Measurements from ENCODE around the gene RAB9B. TPM values are rescaled to one million over a fixed set of nuclear protein-coding genes. Genes with fewer than 3 reads are reported as not detected.

The RAB9B gene
- total RNA-seq, 4 donors from 2014 or later: 0.23 to 3.8 (median 0.35) TPM; not detected in 1

- H3K27ac ChIP-seq: no peak overlapping the region
- intact Hi-C loops (cut with DNase I): loop anchor here (10.0 kb wide), 1 partner anchor 79 kb away; no protein-coding TSS in a partner anchor
- H3K4me3 ChIP-seq: no peak overlapping the region
- no peaks in the 10 kb centered on the region for H3K36me3 ChIP-seq
- no peak for TF ChIP-seq CTCF (IDR thresholded peaks at IDR 0.05)
- TF ChIP-seq POLR2A (IDR thresholded peaks at IDR 0.05): no peak
- WGBS, 2 donors: 33 to 40% methylated on average over 1 of the region's 3 CpGs
- DNase-seq: no peak
- no peaks in the 10 kb centered on the region for H3K27me3 ChIP-seq
- no peaks in the 10 kb centered on the region for H3K4me1 ChIP-seq
- no peaks in the 10 kb centered on the region for H3K9me3 ChIP-seq
Measured at GRCh38 chrX:103773445-103773844, 58.6 kb downstream of the RAB9B start.

Small RNAs within 50 kb of the gene (small RNA-seq; reads per million reads assigned to genes)
- 0 to 0.30 (median 0.11) reads per million in 4 donors for gene RNA5SP511

Other genes starting within 250 kb of the RAB9B start
- gene TCEAL4, start 246.7 kb downstream of the RAB9B start, total RNA-seq: 100 to 1,000 TPM in 1 of 4 donors, 10 to 100 TPM in 2, 1 to 10 TPM in 1; 9.8 to 143 (median 36.8) TPM
- gene TCEAL3, start 224.3 kb downstream of the RAB9B start, total RNA-seq: 10 to 100 TPM in 2 of 4 donors, 1 to 10 TPM in 2; 2.8 to 38.3 (median 11.3) TPM
- 10 to 100 TPM; 10.9 to 89.6 (median 25.7) TPM for gene TCEAL1, start 203.3 kb downstream of the RAB9B start, total RNA-seq
- gene MORF4L2, start 145.6 kb downstream of the RAB9B start, total RNA-seq: 100 to 1,000 TPM; 189 to 240 (median 235) TPM
- gene TMEM31, start 121.3 kb downstream of the RAB9B start, total RNA-seq: not detected
- 1 to 10 TPM in 2 of 4 donors, under 1 TPM in 2; 0.19 to 6.2 (median 3.1) TPM for gene PLP1, start 55.4 kb downstream of the RAB9B start, total RNA-seq
- gene TMSB15B, start 130.4 kb upstream of the RAB9B start, total RNA-seq: 1 to 10 TPM in 2 of 4 donors, under 1 TPM in 2; 0.15 to 2.1 (median 1.0) TPM
- gene H2BW1, start 181.5 kb upstream of the RAB9B start, total RNA-seq: not detected
- not detected for gene H2BW2, start 207.7 kb upstream of the RAB9B start, total RNA-seq
- gene TMSB15C, start 244.0 kb upstream of the RAB9B start, total RNA-seq: 1 to 10 TPM in 1 of 4 donors, under 1 TPM in 3; 0.35 to 1.7 (median 0.63) TPM